Muscle of back (tissue), 13 donors: ENCODE measurements around the gene PSME3IP1. TPM values are rescaled to one million over a fixed set of nuclear protein-coding genes. Genes with fewer than 3 reads are reported as not detected.

ENCODE experiments used
- DNase-seq, 3 donors: peaks; one replicate each; pipeline versions ENCODE4 v3.0.0 to v3.0.0-alpha.2; 2013
- long read RNA-seq, 9 donors: transcript quantifications; one replicate each; lab custom pipeline, GENCODE V29; 2026
- polyA plus RNA-seq, 10 donors: library from polyadenylated mRNA; unstranded; fragments of 120-200 nt; gene quantifications; one replicate each; pipeline ENCODE4 v1.2.1, GENCODE V29; 2013; ENCODE audit not compliant: insufficient read length in 10 of 10

The PSME3IP1 gene, protein sequence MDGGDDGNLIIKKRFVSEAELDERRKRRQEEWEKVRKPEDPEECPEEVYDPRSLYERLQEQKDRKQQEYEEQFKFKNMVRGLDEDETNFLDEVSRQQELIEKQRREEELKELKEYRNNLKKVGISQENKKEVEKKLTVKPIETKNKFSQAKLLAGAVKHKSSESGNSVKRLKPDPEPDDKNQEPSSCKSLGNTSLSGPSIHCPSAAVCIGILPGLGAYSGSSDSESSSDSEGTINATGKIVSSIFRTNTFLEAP
- polyA plus RNA-seq: 10 to 100 TPM; 42.9 to 71.2 (median 56.2) TPM
- long read RNA-seq, donor 1, transcript FAM192A-201 (7 exons, 2,848 nt): major isoform, 8 of 16 reads
- long read RNA-seq, donor 1, partial matches to known transcripts: 5 of 16 reads
- long read RNA-seq, donor 1, other reads (novel, unspliced or antisense): 0 of 16 reads
- long read RNA-seq, donor 2, transcript FAM192A-201 (7 exons, 2,848 nt): major isoform, 7 of 10 reads
- long read RNA-seq, donor 2, partial matches to known transcripts: 0 of 10 reads
- long read RNA-seq, donor 2, other reads (novel, unspliced or antisense): 0 of 10 reads
- long read RNA-seq, donor 3: 0 reads
- long read RNA-seq, donor 4, transcript FAM192A-201 (7 exons, 2,848 nt): major isoform, 12 of 15 reads
- long read RNA-seq, donor 4, partial matches to known transcripts: 0 of 15 reads
- long read RNA-seq, donor 4, other reads (novel, unspliced or antisense): 0 of 15 reads
- long read RNA-seq, donor 5, transcript FAM192A-201 (7 exons, 2,848 nt): major isoform, 6 of 14 reads
- long read RNA-seq, donor 5, partial matches to known transcripts: 5 of 14 reads
- long read RNA-seq, donor 5, other reads (novel, unspliced or antisense): 0 of 14 reads
- long read RNA-seq, donor 6, transcript FAM192A-201 (7 exons, 2,848 nt): major isoform, 14 of 26 reads
- long read RNA-seq, donor 6, partial matches to known transcripts: 8 of 26 reads
- long read RNA-seq, donor 6, other reads (novel, unspliced or antisense): 0 of 26 reads
- long read RNA-seq, donor 7, transcript FAM192A-201 (7 exons, 2,848 nt): major isoform, 15 of 17 reads
- long read RNA-seq, donor 7, partial matches to known transcripts: 0 of 17 reads
- long read RNA-seq, donor 7, other reads (novel, unspliced or antisense): 0 of 17 reads
- long read RNA-seq, donor 8, transcript FAM192A-201 (7 exons, 2,848 nt): major isoform, 10 of 14 reads
- long read RNA-seq, donor 8, partial matches to known transcripts: 0 of 14 reads
- long read RNA-seq, donor 8, other reads (novel, unspliced or antisense): 0 of 14 reads
- long read RNA-seq, donor 9: 0 reads

DNA sequence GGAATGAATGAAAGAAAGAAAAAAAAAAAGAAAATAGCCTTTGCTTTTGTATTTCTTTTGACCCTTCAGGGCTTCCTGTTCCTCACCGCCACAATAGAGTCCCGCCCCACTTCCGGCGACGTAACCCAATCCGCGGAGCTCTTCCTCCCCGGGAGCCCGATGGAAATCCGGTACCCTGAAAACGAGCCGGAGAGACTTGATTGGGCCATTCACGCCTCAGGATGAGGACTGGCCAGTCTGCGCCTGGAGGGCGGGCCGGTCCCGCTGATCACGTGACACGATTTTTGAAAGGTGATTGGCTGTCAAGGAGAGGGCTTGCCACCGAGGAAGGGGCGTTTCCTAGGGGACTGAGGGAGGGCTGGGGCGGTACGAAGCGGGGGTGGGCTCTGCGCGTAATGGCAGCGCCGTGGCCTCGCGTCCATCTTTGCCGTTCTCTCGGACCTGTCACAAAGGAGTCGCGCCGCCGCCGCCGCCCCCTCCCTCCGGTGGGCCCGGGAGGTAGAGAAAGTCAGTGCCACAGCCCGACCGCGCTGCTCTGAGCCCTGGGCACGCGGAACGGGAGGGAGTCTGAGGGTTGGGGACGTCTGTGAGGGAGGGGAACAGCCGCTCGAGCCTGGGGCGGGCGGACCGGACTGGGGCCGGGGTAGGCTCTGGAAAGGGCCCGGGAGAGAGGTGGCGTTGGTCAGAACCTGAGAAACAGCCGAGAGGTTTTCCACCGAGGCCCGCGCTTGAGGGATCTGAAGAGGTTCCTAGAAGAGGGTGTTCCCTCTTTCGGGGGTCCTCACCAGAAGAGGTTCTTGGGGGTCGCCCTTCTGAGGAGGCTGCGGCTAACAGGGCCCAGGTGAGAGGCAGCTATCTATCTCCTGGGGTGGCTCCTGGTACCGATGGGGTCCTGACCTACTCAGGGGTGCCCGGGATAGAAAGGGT is at the start of gene PSME3IP1, which contains the start of gene RSPRY1:
Gene PSME3IP1 (minus strand): TSS at position 95 of the 927 bp plus-strand sequence. CDS start 12,185 bp downstream, outside the sequence.
Gene RSPRY1 (plus strand): TSS at position 385 of the 927 bp plus-strand sequence. CDS start 18,330 bp downstream, outside the sequence.
- peak; percentile 100 for DNase-seq

DNA sequence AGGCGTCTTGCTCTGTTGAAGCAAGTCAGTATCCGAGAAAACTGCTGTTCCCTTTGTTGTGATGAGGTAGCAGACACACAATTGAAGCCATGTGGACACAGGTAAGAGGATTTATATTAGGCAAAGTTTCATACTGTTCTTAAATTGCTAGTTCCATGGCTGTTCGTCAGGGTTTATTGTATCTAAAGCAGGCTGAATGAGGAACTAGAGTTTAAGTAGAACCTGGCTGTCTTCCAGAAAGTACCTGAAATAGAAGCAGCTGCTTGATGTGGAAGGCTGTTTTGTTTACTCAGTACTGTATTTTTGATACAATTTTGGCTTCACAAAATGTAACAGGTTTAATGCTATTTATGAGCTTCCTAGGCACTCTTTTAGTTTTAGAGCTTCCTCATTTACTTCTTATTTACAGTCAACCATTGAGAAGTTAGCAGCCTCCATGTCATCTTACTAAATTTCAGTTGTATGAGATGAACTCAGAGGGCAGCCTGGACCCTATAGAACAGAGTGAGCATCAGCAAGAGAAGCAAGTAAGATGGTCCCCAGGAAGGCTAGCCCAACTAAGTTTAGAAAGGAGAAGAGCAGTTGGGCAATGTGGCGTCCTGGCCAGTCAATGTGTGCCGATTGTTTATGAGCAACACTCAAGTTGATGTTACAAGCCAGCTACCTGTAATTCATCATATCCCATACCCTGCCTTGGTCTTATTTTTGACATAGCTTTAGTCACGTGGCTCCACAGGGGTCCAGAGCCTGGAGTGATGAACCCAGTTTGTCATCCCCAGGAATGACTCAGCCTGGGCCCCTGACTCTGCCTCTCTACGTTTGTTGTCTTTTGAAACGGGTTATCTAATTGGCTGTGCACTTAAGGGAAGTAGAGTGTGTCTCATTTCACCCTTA is 49.5 kb upstream of the PSME3IP1 start:
- DNase-seq: peak in 1 of 3 donors; percentile 55

DNA sequence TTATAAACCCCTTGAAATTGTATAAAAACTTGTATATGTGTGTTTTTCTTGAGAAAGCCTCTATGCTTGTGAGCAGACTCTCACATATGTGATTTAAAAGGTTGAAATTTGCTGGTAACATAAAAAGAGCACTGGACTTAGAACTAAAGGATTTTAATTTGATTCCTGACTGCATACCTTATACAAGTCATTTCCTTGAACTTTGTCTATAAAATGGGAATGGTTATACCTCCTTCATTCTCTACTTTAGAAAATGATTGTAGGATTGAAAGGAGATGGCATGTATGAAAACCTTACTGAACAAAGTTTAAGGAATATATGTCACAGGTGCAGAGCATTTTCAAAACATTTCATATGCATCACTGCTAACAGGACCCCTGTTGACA is 48.9 kb upstream of the PSME3IP1 start:
- no peak for DNase-seq

DNA sequence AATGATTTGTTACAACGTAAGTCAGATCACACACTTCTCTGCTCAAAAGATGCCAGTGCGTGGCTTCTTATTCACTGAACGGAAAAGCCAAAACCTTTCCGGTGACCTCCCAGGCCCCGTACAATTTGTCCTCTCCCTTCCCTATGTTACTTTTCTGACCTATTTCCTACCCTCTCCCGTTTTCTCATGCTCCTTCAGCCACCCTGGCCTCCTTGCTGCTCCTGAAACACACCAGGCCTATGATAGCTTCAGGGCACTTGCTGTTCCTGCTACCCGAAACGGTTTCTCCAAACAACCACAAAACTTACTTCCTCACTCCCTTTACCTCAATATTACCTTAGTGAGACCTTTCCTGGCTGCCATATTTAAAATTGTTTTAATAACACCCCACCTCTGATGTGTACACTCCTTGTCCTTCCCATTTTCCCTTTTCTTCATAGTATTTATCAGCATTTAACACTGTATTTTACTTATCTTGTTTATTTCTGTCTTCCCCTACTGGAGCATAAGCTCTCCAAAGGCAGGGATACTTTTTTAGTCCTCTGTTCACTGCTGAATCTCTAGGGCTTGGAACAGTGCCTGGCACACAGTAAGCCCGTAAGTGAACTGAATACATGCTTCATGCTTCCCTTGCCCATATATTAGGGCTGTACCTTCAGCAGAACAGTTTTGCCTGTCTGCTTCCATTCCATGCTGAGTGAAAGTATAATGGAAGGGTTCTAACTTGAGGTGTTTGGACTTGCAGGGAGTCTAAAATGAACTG is 48.3 kb upstream of the PSME3IP1 start:
- DNase-seq: no peak

DNA sequence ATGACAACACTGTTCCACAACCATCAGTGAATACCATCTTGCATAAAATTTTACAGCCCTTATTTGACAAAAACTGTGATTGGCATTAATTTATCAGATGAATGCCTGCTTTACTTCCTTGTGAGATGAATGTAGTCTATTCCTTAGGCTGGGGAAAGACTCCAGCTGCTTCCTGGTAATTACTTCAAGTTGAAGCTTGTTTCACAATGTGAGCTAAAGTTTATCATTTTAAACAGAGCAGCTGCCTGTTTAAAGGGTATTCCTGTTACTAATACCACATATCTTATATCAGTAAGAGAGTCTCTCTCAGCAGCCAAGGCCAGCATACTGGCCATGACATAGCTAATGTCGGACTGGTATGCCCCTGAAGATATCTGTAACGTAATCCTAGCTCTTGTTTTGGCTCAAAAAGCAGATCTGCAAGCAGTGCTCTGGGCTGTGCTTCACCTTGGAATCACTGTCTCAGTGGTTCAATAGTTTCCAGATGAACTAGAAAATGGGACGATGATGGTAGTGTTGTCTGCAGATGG is 46.0 kb upstream of the PSME3IP1 start:
- DNase-seq: no peak

DNA sequence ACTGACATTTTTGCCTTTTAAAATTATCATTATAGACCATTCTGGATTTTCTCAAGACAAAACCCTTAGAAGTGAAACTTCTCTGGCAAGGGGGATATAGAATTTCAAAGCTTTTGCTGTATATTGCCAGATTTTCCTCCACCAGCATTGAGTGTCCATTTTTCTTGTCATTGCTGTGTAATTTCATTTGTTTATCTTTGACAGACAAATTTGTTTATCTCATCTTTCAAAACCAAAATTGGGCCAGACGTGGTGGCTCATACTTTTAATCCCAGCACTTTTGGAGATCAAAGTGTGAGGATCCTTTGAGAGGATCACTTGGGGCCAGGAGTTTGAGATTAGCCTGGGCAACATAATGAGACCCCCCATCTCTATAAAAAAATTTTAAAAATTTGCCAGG is 43.2 kb upstream of the PSME3IP1 start:
- no peak for DNase-seq

DNA sequence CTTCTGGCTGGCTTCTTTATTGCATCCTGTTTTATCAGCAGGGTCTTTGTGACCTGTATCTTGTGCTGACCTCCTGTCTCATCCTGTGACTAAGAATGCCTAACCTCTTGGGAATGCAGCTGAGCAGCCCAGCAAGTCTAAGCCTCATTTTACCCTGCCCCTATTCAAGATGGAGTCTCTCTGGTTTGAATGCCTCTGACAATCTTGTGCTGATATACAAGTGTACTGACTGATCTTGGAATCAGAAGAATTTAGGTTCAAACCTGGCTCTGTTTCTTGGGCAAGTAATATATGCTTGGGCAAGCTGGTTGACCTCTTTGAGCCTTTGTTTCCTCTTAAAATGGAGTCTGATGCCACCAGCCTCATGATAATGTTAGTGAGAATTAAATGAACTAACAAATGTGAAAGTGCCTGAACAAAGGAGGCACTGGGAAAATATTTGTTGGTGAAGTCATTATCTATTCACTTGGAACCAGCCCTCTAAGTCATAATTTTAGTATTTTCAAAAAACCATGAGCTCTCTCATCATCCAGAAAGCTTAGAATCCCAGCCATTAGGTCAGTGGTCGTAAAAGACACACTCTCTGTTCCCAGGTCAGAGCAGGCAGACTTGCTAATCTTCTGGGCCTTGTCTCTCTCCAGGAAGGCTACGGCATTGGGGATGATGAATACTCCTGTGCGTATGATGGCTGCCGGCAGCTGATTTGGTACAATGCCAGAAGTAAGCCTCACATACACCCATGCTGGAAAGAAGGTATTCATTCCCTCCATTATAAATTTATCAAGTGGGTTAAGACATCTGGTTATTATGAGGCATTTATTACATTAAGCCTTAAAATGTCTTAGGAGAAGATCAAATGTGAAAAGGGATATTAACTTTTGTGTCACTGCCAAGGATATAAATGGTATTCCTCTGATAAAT is 41.1 kb upstream of the PSME3IP1 start:
- DNase-seq: no peak

DNA sequence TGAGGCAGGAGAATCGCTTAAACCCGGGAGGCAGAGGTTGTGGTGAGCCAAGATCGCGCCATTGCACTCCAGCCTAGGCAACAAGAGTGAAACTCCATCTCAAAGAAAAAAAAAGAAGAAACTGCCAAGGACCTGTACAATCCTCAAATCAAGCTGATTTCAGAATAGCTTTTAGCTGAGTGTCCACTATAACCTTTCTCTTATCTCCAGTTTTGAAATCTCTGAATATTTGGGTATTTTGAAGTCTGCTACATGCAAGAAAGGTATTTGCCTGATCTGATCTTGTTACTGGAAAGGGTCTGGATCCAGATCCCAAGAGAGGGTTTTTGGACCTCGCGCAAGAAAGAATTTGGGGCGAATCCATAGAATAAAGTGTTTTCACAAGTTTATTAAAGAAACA is 40.1 kb upstream of the PSME3IP1 start:
- DNase-seq: no peak

DNA sequence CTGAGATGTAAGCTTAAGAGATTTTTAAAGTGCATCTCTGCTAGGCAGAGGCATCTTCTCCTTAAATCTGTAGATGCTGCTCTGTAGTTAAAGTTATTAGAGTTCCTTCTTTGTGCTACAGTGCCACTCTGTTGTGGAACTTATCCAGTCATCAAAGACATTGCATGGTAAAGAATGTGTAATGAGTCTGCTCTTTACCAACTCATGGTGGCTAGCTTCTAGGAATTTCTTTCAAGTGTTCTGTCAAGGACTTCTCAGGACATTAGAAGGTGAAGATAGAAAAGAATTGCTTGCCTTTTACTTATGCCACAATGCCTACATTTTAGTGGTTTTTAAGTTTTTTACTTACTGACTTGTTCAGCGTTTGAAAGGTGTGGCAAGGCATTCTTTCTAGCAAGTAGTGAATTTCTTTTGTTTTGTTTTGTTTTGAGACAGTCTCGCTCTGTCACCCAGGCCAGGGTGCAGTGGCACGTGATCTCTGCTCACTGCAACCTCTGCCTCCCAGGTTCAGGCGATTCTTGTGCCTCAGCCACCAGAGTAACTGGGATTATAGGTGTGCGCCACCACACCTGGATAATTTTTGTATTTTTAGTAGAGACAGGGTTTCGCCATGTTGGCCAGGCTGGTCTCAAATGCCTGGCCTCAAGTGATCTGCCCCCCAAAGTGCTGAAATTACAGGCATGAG is 39.0 kb upstream of the PSME3IP1 start:
- no peak for DNase-seq

DNA sequence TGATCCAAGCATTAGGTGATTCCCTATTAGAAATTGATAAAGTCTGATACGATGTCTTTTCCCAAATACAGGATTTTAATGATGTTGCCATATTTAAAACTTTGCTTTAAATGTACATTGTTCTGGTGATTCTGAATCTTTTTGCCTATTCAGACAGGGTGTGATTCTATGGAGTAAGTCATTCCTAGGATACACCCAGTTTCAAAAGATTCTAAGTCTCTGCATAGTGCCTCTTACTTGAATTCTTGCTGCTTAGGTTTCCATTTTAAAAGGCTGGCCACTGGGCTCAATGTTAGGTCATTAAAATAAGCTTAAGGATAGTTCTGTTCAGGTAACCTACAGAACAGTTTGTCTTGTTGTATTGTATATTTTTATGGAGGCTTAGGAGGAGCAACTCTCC is 37.2 kb upstream of the PSME3IP1 start:
- DNase-seq: no peak

DNA sequence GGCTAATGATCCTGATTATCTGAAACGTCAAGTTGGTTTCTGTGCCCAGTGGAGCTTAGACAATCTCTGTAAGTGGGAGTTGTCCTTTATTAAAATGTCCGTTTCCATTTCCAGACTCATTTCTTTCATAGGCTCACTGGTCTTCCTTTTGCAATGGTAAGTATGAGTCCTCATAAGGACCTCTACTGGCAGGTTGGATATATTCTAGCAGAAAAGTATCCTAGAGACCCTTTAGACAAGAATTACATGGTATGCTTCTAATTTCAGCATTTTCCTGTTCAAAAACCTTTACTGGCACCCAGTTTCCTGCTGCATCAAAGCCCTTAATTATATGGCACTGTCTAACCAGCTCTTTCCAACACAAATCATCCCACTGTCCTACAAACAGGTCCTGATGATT is 31.1 kb upstream of the PSME3IP1 start:
- no peak for DNase-seq

DNA sequence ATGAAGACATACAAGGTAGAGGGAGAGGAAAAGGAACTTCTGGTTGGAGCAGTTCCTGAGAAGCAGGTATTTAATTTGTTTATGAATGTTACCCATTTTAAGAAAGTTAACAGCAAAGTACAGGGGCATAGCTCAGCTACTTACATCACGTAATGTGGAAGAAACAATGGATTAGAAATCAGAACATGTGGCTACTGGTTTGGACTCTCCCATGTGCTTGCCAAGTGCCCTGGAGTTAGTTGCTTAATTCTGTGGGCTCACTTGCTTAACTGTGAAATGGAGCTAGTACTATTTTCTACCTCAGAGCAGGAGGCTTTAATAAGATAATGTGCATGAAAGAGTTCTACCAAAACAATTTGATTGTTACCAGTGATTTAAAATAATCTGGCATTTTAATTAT is 27.6 kb upstream of the PSME3IP1 start:
- no peak for DNase-seq

DNA sequence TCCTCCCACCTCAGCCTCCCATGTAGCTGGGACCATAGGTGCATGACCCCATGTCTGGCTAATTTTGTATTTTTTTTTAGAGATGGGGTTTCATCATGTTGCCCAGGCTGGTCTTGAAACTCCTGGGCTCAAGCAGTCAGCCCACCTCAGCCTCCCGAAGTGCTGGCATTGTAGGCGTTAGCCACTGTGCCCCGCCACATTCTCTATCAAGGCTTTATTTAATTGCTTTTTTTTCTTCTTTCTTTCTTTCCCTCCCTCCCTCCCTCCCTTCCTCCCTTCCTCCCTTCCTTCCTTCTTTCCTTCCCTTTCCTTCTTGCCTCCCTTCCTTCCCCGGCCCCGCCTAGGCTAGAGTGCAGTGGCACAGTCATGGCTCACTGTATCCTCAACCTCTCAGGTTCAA is 23.9 kb upstream of the PSME3IP1 start:
- no peak for DNase-seq

DNA sequence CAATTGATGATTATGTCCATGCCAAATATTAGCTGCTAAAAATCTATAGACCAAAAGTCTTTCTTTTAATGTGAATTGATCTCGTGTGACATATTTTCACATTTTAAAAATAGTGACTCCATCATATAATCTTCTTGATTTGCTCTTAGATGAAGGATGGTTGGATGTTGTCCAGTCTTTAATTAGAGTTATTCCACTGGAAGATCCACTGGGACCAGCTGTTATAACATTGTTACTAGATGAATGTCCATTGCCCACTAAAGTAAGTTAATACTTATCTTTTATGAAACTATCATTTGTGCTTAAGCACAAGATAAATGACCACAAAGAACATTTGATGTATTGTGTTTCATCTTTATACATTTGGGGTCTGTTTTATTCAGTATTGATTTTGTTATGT is 23.1 kb upstream of the PSME3IP1 start:
- DNase-seq: no peak

DNA sequence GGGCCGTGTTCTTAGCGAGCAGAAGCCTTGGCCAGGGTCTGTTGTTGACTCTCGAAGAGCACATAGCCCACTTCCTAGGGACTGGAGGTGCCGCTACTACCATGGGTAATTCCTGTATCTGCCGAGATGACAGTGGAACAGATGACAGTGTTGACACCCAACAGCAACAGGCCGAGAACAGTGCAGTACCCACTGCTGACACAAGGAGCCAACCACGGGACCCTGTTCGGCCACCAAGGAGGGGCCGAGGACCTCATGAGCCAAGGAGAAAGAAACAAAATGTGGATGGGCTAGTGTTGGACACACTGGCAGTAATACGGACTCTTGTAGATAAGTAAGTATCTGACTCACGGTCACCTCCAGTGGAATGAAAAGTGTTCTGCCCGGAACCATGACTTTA is 18.8 kb upstream of the PSME3IP1 start:
- DNase-seq: no peak

DNA sequence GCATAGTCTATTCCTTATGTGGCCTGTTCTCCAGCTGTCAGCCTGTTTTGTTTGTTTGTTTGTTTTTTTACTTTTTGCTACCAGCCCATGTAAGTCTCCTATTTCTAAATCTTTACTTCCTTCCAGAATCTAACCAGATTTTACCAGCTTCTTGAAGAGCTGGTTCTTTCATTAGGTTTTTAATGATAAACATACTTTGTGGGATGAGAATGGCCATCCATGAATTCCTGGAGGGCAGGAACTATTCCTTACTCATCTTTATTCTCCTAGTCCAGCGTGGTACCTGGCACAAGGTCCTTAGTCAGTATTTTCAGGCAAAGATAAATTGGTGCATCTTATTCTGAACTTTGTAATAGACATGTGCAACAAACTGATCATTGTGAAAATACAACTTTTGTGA is 17.6 kb upstream of the PSME3IP1 start:
- DNase-seq: no peak
